Peyer's patch (tissue), 4 donors: ENCODE measurements around the gene KCP.

Experiments used
- CTCF ChIP-seq, 6 experiments: fragments of 450-650 bp in 4 of 6; fragments of 200-600 bp in 2 of 6; sonication (generic) in 1 of 6; IDR thresholded peaks; one replicate each; pipeline ENCODE4 v1.5.1; 2017 to 2019; ENCODE audit warnings: antibody characterized with exemption in 6 of 6, mild to moderate bottlenecking in 3 of 6, moderate library complexity in 1 of 6
- POLR2A ChIP-seq, 2 donors: fragments of 450-650 bp; IDR thresholded peaks; one replicate each; pipeline ENCODE4 v1.5.1; 2017; ENCODE audit warnings: antibody characterized with exemption in 2 of 2, mild to moderate bottlenecking in 2 of 2, moderate library complexity in 2 of 2

DNA sequence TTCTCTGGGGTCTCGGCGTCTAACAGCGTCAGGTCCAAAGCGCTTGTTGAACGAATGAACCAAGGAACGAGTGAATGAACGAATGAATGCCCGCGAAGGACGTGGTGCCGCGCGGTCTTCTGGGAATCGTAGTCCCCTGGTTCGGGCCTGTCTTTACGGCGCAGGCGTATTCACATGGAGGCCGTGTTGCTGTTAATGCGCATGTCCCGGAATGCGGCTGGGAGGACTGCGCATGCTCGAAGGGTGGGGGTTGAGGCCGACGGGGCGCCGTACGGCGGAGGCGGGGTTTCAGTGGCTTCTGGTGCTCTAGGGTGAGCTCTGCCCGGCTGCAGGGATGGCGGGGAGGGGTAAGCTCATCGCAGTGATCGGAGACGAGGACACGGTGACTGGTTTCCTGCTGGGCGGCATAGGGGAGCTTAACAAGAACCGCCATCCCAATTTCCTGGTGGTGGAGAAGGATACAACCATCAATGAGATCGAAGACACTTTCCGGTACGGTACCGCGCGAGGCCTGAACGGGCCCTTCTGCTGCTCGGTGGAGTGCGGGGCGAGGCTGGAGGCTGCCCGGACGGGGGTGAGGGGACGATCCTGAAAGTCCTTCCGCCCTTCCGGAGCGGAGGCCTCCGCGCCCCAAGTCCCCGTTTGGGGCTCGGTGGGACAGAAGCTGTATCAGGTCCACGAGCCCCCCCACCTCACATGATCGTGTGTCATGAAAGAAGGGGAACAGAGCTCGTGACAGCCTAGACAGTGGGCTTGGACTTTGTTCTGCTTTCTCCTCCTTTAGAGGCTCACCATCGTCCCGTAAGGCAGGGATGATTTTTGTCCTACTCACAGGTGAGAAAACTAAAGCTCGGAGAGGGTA lies 47.7 kb downstream of the KCP start, which contains the start of gene ATP6V1F:
- TF ChIP-seq CTCF (IDR thresholded peaks at IDR 0.05) (peak in 3 of 6 experiments; percentile 26 to 36 (median 33)), POLR2A (IDR thresholded peaks at IDR 0.05) (peak; percentile 71 to 85)
